Measurements from ENCODE around the gene RETSAT.

GRCh38 chr2:85397925-85398331, 43.6 kb upstream of the RETSAT start:
- TF ChIP-seq EZH2 (IDR thresholded peaks at IDR 0.05; ENCODE audit: insufficient read depth, low read length) (no peak), CTCF (IDR thresholded peaks at IDR 0.05; ENCODE audit: insufficient read depth, low read depth, low read length) (no peak)

All from astrocyte (in vitro differentiated cells and primary cell).